Spleen (tissue), 7 donors: ENCODE data around the gene CNTNAP2.

Experiments
- POLR2AphosphoS5 ChIP-seq, 3 donors: sonication (generic); formaldehyde crosslinking; IDR thresholded peaks; one replicate each; pipeline ENCODE4 v1.5.1; 2017; ENCODE audit warnings: antibody characterized with exemption in 3 of 3
- TF ChIP-seq, protein P1 (sequence below), 11 experiments: fragments of 200-600 bp in 7 of 11; fragments of 450-650 bp in 4 of 11; sonication (generic) in 4 of 11; IDR thresholded peaks in 8 of 11; conservative IDR thresholded peaks in 3 of 11; 1 replicate in 7 of 11; 2 replicates in 4 of 11; pipeline versions ENCODE4 v1.4.0 to v1.8.0; 2016 to 2021; ENCODE audit warnings: antibody characterized with exemption in 11 of 11, inconsistent platforms in 4 of 11, mild to moderate bottlenecking in 1 of 11
- donor health status: DM: no; HTN: no; CAD: no; lungs with moderate emphysema.
- donor health status: DM: no; HTN: no; CAD: no.
- donor health status: DM: no; HTN: no; CAD: no.

DNA sequence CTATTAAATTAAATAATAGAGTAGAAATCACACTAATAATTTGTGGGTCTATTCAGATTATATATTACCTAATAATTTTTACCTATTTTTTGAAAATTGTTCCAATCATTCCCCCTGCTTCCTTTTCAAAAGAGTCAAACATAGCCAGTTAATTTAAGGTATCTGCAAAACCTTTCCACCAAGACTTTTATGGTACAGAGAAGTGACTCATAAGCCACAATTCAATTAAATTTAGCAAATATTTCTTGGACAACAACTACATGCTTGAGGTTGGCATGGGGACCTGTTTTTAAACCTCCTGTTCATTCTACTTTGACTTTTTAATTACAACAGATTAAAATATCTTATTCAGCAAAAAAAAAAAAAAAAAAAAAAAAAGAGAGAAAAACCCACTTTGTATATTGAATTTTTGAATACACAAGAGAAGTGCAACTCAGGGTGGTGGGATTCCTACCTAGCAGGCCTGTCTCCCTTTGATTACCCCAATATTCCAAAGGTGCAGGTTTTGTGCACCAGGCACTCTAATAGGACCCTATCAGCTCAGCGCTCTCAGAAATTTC is 2172.1 kb downstream of the CNTNAP2 start:
- TF ChIP-seq, protein P1, sequence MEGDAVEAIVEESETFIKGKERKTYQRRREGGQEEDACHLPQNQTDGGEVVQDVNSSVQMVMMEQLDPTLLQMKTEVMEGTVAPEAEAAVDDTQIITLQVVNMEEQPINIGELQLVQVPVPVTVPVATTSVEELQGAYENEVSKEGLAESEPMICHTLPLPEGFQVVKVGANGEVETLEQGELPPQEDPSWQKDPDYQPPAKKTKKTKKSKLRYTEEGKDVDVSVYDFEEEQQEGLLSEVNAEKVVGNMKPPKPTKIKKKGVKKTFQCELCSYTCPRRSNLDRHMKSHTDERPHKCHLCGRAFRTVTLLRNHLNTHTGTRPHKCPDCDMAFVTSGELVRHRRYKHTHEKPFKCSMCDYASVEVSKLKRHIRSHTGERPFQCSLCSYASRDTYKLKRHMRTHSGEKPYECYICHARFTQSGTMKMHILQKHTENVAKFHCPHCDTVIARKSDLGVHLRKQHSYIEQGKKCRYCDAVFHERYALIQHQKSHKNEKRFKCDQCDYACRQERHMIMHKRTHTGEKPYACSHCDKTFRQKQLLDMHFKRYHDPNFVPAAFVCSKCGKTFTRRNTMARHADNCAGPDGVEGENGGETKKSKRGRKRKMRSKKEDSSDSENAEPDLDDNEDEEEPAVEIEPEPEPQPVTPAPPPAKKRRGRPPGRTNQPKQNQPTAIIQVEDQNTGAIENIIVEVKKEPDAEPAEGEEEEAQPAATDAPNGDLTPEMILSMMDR (IDR thresholded peaks at IDR 0.05 in 8 of 11, conservative IDR thresholded peaks at IDR 0.05 in 3 of 11): no peak
- TF ChIP-seq POLR2AphosphoS5 (IDR thresholded peaks at IDR 0.05): no peak
